K562 (cell line): Measurements from ENCODE around the gene TMCO4. TPM values are rescaled to one million over a fixed set of nuclear protein-coding genes. Genes with fewer than 3 reads are reported as not detected.
A peak's percentile ranks its signal among the peaks of the same experiment; 100 is the strongest.

Experiments
- ATF1 ChIP-seq, 2 experiments: fragments of 450-650 bp in 1 of 2; IDR thresholded peaks; 2 replicates each; pipeline ENCODE4 v1.6.1; 2016; ENCODE audit warnings: missing compliant biosample characterization in 1 of 2, missing genetic modification characterization in 1 of 2
- BHLHE40 ChIP-seq: IDR thresholded peaks from 2 replicates; pipeline ENCODE4 v1.6.1; 2011; ENCODE audit warnings: low read length, improper control_type of control experiment
- CXXC5 ChIP-seq: fragments of 250-450 bp; sonication (Bioruptor Pico); IDR thresholded peaks from 2 replicates; pipeline ENCODE4 v1.8.0; 2022; ENCODE audit warnings: inconsistent platforms, mild to moderate bottlenecking, moderate library complexity
- HMG20B ChIP-seq: fragments of 250-450 bp; sonication (Bioruptor Pico); IDR thresholded peaks from 2 replicates; pipeline ENCODE4 v1.5.0; 2021; ENCODE audit warnings: mild to moderate bottlenecking
- KDM1A ChIP-seq, 2 experiments: fragments of 450-650 bp; IDR thresholded peaks; 2 replicates each; pipeline ENCODE4 v1.6.1; 2016; ENCODE audit warnings: mild to moderate bottlenecking in 2 of 2
- KLF16 ChIP-seq: IDR thresholded peaks from 2 replicates; pipeline ENCODE4 v1.6.1; 2016; ENCODE audit warnings: antibody characterized with exemption
- L3MBTL2 ChIP-seq: fragments of 450-650 bp; IDR thresholded peaks from 2 replicates; pipeline ENCODE4 v1.6.1; 2016; ENCODE audit warnings: mild to moderate bottlenecking, moderate library complexity
- LEF1 ChIP-seq: fragments of 450-650 bp; IDR thresholded peaks from 2 replicates; pipeline ENCODE4 v1.6.1; 2016; ENCODE audit warnings: mild to moderate bottlenecking
- MAZ ChIP-seq, 2 experiments: fragments of 450-650 bp in 1 of 2; sonication (generic) in 1 of 2; formaldehyde crosslinking; IDR thresholded peaks in 1 of 2; conservative IDR thresholded peaks in 1 of 2; 2 replicates each; pipeline versions ENCODE4 v1.4.0 to v1.5.0; 2020; ENCODE audit warnings: mild to moderate bottlenecking in 1 of 2, missing genetic modification reagents in 1 of 2
- NR2C2 ChIP-seq, 2 experiments: fragments of 200-800 bp in 1 of 2; sonication (Bioruptor generic) in 1 of 2; sonication (generic) in 1 of 2; formaldehyde crosslinking in 1 of 2; IDR thresholded peaks; 2 replicates each; pipeline versions ENCODE4 v1.6.1 to v1.8.0; 2016 to 2022; ENCODE audit warnings: mild to moderate bottlenecking in 1 of 2, missing compliant biosample characterization in 1 of 2, missing genetic modification characterization in 1 of 2, missing genetic modification reagents in 1 of 2
- RAD51 ChIP-seq: fragments of 450-650 bp; IDR thresholded peaks from 2 replicates; pipeline ENCODE4 v1.7.1; 2016; ENCODE audit warnings: low read depth, mild to moderate bottlenecking, borderline replicate concordance
- SMARCA4 ChIP-seq: fragments of 450-650 bp; IDR thresholded peaks from 2 replicates; pipeline ENCODE4 v1.6.1; 2016
- SRF ChIP-seq, 2 experiments: fragments of 250-450, 450-650 bp in 1 of 2; sonication (Bioruptor Pico) in 1 of 2; sonication (generic) in 1 of 2; formaldehyde crosslinking; IDR thresholded peaks; 2 replicates each; pipeline versions ENCODE4 v1.5.0 to v1.5.1; 2020 to 2022; ENCODE audit warnings: mild to moderate bottlenecking in 1 of 2, missing genetic modification reagents in 1 of 2
- STAT5A ChIP-seq: IDR thresholded peaks from 2 replicates; pipeline ENCODE4 v1.6.1; 2012; ENCODE audit warnings: low read length, inconsistent platforms, borderline replicate concordance
- polyA plus RNA-seq, 8 experiments: library from polyadenylated mRNA; depleted of rRNA in 4 of 8; stranded (reverse) in 5 of 8; unstranded in 3 of 8; fragments of >200 nt; fragmentation: Nextera tagmentation in 2 of 8; fragmentation: Illumina TruSeq in 1 of 8; extraction: Ambion mirVana in 2 of 8; extraction: Trizol in 1 of 8; gene quantifications; 2 replicates each; pipeline versions ENCODE4 v1.2.1 to v1.2.3, GENCODE V29; 2011 to 2014; ENCODE audit warnings: inconsistent platforms in 1 of 8, missing spikeins in 1 of 8
- total RNA-seq, 7 experiments: library from RNA; depleted of rRNA in 6 of 7; stranded (reverse); fragments of >200 nt in 6 of 7; fragmentation: Illumina TruSeq in 2 of 7; extraction: Trizol in 2 of 7; gene quantifications; 2 replicates each; pipeline versions ENCODE4 v1.2.1 to v1.2.3, GENCODE V29; 2011 to 2021; ENCODE audit warnings: low replicate concordance in 1 of 7
- TF ChIP-seq, protein P1 (sequence below), 2 experiments: fragments of 450-650 bp in 1 of 2; sonication (generic) in 1 of 2; formaldehyde crosslinking in 1 of 2; IDR thresholded peaks in 1 of 2; conservative IDR thresholded peaks in 1 of 2; 2 replicates each; pipeline versions ENCODE4 v1.6.1 to v1.8.1; 2016 to 2023; ENCODE audit warnings: mild to moderate bottlenecking in 2 of 2, moderate library complexity in 2 of 2, inconsistent platforms in 1 of 2, missing genetic modification reagents in 1 of 2
- TF ChIP-seq, protein P2 (sequence below): IDR thresholded peaks from 2 replicates; pipeline ENCODE4 v1.6.1; 2011; ENCODE audit warnings: borderline replicate concordance, low read depth, mild to moderate bottlenecking, moderate library complexity, low read length; ENCODE audit not compliant: insufficient read depth, poor library complexity, severe bottlenecking
- TF ChIP-seq, protein P3 (sequence below), 2 experiments: fragments of 200-800 bp in 1 of 2; sonication (Bioruptor generic) in 1 of 2; sonication (generic) in 1 of 2; formaldehyde crosslinking in 1 of 2; IDR thresholded peaks in 1 of 2; conservative IDR thresholded peaks in 1 of 2; 2 replicates each; pipeline versions ENCODE4 v1.5.0 to v1.6.1; 2016 to 2020; ENCODE audit warnings: missing compliant biosample characterization in 1 of 2, missing genetic modification characterization in 1 of 2, missing genetic modification reagents in 1 of 2
- TF ChIP-seq, protein P4 (sequence below), 2 experiments: IDR thresholded peaks in 1 of 2; conservative IDR thresholded peaks in 1 of 2; 2 replicates each; pipeline ENCODE4 v1.6.1; 2016; ENCODE audit warnings: low read depth in 2 of 2, mild to moderate bottlenecking in 1 of 2, missing compliant biosample characterization in 1 of 2, missing genetic modification characterization in 1 of 2, moderate library complexity in 1 of 2

Gene TMCO4
- total and polyA plus RNA-seq, 9 of the 15 experiments (the other 6 are each of a cell fraction or from before 2014, with no cell fraction given), result 0.06 to 2.1 (median 1.2) TPM

DNA sequence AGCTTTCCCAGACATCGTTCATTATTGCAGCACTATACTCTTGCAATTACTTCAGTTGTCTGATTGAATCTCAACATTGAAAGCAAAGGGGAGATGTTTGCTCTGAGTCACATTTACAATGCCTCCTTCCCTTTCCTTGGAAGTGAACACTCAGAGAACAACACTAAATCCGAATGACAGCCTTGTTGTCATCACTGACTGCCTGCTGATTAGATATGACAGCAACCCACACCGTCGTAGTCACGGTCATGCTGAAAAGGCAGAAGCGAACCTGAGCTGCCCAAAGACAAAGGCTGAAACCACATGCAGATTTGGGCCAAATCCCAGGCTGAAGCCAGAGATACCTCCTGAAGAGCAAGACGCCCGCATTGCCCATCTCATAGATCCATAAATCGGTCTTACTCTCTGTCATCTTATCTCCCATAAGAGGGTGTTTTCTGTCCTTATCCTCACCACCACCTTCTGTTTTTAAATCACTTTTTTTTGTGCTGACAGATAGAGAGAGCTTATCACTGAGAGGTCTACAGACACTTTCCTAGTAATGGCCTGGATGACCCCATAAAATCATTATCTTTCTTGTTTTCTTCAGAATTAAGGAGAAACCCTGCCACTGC lies 47.5 kb downstream of the TMCO4 start (continued):
- peak; percentile 88 to 92 for TF ChIP-seq KDM1A (IDR thresholded peaks at IDR 0.05)
- TF ChIP-seq SMARCA4, result peak; percentile 66; the same call in 1 of the 2 replicates
- no peak for TF ChIP-seq SRF (CRISPR knock-in tag; IDR thresholded peaks at IDR 0.05)
- TF ChIP-seq BHLHE40, result peak; percentile 82
- TF ChIP-seq, protein P1, sequence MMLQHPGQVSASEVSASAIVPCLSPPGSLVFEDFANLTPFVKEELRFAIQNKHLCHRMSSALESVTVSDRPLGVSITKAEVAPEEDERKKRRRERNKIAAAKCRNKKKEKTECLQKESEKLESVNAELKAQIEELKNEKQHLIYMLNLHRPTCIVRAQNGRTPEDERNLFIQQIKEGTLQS (IDR thresholded peaks at IDR 0.05), result peak; percentile 66
- TF ChIP-seq, protein P1 (CRISPR knock-in tag; conservative IDR thresholded peaks at IDR 0.05), result no peak
- TF ChIP-seq LEF1, result peak; percentile 61; the same call in 1 of the 2 replicates
- no peak for TF ChIP-seq NR2C2 (CRISPR knock-in tag; IDR thresholded peaks at IDR 0.05)
- peak; percentile 39; the same call in 1 of the 2 replicates for TF ChIP-seq NR2C2 (tag; IDR thresholded peaks at IDR 0.05)
- TF ChIP-seq RAD51, result no peak
- TF ChIP-seq, protein P2, sequence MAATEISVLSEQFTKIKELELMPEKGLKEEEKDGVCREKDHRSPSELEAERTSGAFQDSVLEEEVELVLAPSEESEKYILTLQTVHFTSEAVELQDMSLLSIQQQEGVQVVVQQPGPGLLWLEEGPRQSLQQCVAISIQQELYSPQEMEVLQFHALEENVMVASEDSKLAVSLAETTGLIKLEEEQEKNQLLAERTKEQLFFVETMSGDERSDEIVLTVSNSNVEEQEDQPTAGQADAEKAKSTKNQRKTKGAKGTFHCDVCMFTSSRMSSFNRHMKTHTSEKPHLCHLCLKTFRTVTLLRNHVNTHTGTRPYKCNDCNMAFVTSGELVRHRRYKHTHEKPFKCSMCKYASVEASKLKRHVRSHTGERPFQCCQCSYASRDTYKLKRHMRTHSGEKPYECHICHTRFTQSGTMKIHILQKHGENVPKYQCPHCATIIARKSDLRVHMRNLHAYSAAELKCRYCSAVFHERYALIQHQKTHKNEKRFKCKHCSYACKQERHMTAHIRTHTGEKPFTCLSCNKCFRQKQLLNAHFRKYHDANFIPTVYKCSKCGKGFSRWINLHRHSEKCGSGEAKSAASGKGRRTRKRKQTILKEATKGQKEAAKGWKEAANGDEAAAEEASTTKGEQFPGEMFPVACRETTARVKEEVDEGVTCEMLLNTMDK, result no peak
- TF ChIP-seq, protein P3, sequence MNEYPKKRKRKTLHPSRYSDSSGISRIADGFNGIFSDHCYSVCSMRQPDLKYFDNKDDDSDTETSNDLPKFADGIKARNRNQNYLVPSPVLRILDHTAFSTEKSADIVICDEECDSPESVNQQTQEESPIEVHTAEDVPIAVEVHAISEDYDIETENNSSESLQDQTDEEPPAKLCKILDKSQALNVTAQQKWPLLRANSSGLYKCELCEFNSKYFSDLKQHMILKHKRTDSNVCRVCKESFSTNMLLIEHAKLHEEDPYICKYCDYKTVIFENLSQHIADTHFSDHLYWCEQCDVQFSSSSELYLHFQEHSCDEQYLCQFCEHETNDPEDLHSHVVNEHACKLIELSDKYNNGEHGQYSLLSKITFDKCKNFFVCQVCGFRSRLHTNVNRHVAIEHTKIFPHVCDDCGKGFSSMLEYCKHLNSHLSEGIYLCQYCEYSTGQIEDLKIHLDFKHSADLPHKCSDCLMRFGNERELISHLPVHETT (CRISPR knock-in tag; conservative IDR thresholded peaks at IDR 0.05 in 1 of 2, IDR thresholded peaks at IDR 0.05 in 1 of 2), result peak in 1 of 2 experiments; percentile 76; a peak in 2 of 4 replicates
- peak; percentile 82 for TF ChIP-seq KLF16
- peak; percentile 62 for TF ChIP-seq CXXC5 (CRISPR knock-in tag)
- no peak for TF ChIP-seq ATF1 (CRISPR knock-in tag; IDR thresholded peaks at IDR 0.05)
- TF ChIP-seq ATF1 (tag; IDR thresholded peaks at IDR 0.05), result peak; percentile 82
- peak; percentile 29; the same call in 1 of the 2 replicates for TF ChIP-seq STAT5A
- TF ChIP-seq L3MBTL2, result 0 out of 2 replicates have a peak, but pooled peaks have one; percentile 13
- TF ChIP-seq HMG20B (CRISPR knock-in tag), result no peak
- TF ChIP-seq, protein P4, sequence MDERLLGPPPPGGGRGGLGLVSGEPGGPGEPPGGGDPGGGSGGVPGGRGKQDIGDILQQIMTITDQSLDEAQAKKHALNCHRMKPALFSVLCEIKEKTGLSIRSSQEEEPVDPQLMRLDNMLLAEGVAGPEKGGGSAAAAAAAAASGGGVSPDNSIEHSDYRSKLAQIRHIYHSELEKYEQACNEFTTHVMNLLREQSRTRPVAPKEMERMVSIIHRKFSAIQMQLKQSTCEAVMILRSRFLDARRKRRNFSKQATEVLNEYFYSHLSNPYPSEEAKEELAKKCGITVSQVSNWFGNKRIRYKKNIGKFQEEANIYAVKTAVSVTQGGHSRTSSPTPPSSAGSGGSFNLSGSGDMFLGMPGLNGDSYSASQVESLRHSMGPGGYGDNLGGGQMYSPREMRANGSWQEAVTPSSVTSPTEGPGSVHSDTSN (CRISPR knock-in tag; IDR thresholded peaks at IDR 0.05; ENCODE audit: low read depth), result no peak
- TF ChIP-seq, protein P4 (tag; conservative IDR thresholded peaks at IDR 0.05; ENCODE audit: low read depth), result peak; percentile 93
- TF ChIP-seq MAZ (CRISPR knock-in tag; conservative IDR thresholded peaks at IDR 0.05 in 1 of 2, IDR thresholded peaks at IDR 0.05 in 1 of 2), result 0 out of 4 replicates have a peak, but pooled peaks of 1 of the 2 experiments have one; percentile 45
